ENCODE results near the gene NFKB1.

Gene NFKB1

GRCh38 chr4:102627831-102628523, 126.8 kb downstream of the NFKB1 start:
- Histone ChIP-seq H3K4me1 (ENCODE audit: low read depth, poor library complexity, severe bottlenecking) (no peaks in the 10 kb centered on the region), H3K9ac (no peak overlapping the region), H3K36me3 (ENCODE audit: insufficient read depth) (no peaks in the 10 kb centered on the region), H3K79me2 (ENCODE audit: insufficient read depth, low read depth) (no peaks in the 10 kb centered on the region), H3K4me3 (IDR thresholded peaks at IDR 0.05; ENCODE audit: insufficient read depth, low read depth, low read length) (no peak overlapping the region), H3K27me3 (ENCODE audit: insufficient read depth, low read depth) (no peaks in the 10 kb centered on the region), H4K20me1 (ENCODE audit: insufficient read depth) (no peaks in the 10 kb centered on the region), H3K27ac (no peak overlapping the region), H3K4me2 (no peak overlapping the region), H2AFZ (ENCODE audit: low read depth) (no peak overlapping the region)
- no peak for TF ChIP-seq CTCF (conservative IDR thresholded peaks at IDR 0.05; ENCODE audit: low read depth, low read length)

GRCh38 chr4:102629673-102630072, 128.5 kb downstream of the NFKB1 start:
- Histone ChIP-seq H3K9ac (no peak overlapping the region), H3K4me2 (no peak overlapping the region), H3K4me1 (ENCODE audit: low read depth, poor library complexity, severe bottlenecking) (no peaks in the 10 kb centered on the region), H3K27ac (no peak overlapping the region), H3K79me2 (ENCODE audit: insufficient read depth, low read depth) (no peaks in the 10 kb centered on the region), H3K36me3 (ENCODE audit: insufficient read depth) (no peaks in the 10 kb centered on the region), H3K4me3 (IDR thresholded peaks at IDR 0.05; ENCODE audit: insufficient read depth, low read depth, low read length) (no peak overlapping the region), H4K20me1 (ENCODE audit: insufficient read depth) (no peaks in the 10 kb centered on the region), H2AFZ (ENCODE audit: low read depth) (no peak overlapping the region), H3K27me3 (ENCODE audit: insufficient read depth, low read depth) (no peaks in the 10 kb centered on the region)
- no peak for TF ChIP-seq CTCF (conservative IDR thresholded peaks at IDR 0.05; ENCODE audit: low read depth, low read length)

DNA sequence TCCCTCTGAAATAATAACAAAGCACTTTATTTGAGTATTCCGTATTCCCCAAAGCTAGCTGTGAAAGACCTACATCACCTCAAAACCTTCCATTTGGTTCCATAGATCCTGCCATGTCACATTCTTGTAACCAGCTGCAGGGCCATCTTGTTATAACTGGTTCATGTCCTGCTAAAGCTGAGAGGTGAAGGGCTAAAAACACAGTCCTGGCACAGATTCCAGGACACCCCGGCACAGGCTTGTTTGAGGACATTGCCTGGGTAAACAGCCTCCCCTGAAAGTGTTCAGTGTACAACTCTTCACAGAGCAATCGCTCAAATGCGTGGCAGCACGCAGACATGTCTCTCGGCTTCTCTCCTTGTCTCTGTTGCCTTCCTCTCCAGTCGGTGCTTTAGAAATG, 130.5 kb downstream of the NFKB1 start:
- H3K4me3 ChIP-seq (IDR thresholded peaks at IDR 0.05; ENCODE audit: insufficient read depth, low read depth, low read length) = no peak overlapping the region
- no peak overlapping the region for H3K9ac ChIP-seq
- no peak overlapping the region for H3K27ac ChIP-seq
- TF ChIP-seq CTCF (conservative IDR thresholded peaks at IDR 0.05; ENCODE audit: low read depth, low read length) = no peak
- no peaks in the 10 kb centered on the region for H4K20me1 ChIP-seq (ENCODE audit: insufficient read depth)
- no peaks in the 10 kb centered on the region for H3K36me3 ChIP-seq (ENCODE audit: insufficient read depth)
- H3K27me3 ChIP-seq (ENCODE audit: insufficient read depth, low read depth) = no peaks in the 10 kb centered on the region
- no peak overlapping the region for H3K4me2 ChIP-seq
- no peak overlapping the region for H2AFZ ChIP-seq (ENCODE audit: low read depth)
- no peaks in the 10 kb centered on the region for H3K79me2 ChIP-seq (ENCODE audit: insufficient read depth, low read depth)
- H3K4me1 ChIP-seq (ENCODE audit: low read depth, poor library complexity, severe bottlenecking) = no peaks in the 10 kb centered on the region

- no peak for TF ChIP-seq CTCF (conservative IDR thresholded peaks at IDR 0.05; ENCODE audit: low read depth, low read length)
- no peak overlapping the region for H3K4me3 ChIP-seq (IDR thresholded peaks at IDR 0.05; ENCODE audit: insufficient read depth, low read depth, low read length)
- H3K27me3 ChIP-seq (ENCODE audit: insufficient read depth, low read depth) = no peaks in the 10 kb centered on the region
- H3K36me3 ChIP-seq (ENCODE audit: insufficient read depth) = no peaks in the 10 kb centered on the region
- H3K9ac ChIP-seq = no peak overlapping the region
- no peaks in the 10 kb centered on the region for H3K79me2 ChIP-seq (ENCODE audit: insufficient read depth, low read depth)
- H3K4me1 ChIP-seq (ENCODE audit: low read depth, poor library complexity, severe bottlenecking) = no peaks in the 10 kb centered on the region
- H2AFZ ChIP-seq (ENCODE audit: low read depth) = no peak overlapping the region
- H4K20me1 ChIP-seq (ENCODE audit: insufficient read depth) = no peaks in the 10 kb centered on the region
- no peak overlapping the region for H3K4me2 ChIP-seq
- H3K27ac ChIP-seq = no peak overlapping the region
Observed at GRCh38 chr4:102632241-102633065, 131.3 kb downstream of the NFKB1 start.

Data from KMS-11 (cell line).